HG03469 (cell line): ENCODE data around the gene FBXO5.

Experiments
- ATAC-seq: cut with Tn5 transposase; IDR thresholded peaks from one replicate; pipeline ENCODE4 v1.9.1; 2021; ENCODE audit warnings: mild to moderate bottlenecking, moderate library complexity, moderate number of reproducible peaks; ENCODE audit not compliant: unreplicated experiment

Gene FBXO5

GRCh38 chr6:152952866-152953509 is 29.9 kb downstream of the FBXO5 start:
- no peak for ATAC-seq

- no peak for ATAC-seq
Measured at GRCh38 chr6:152952045-152952444, 30.8 kb downstream of the FBXO5 start.

GRCh38 chr6:152950240-152950639 is 32.6 kb downstream of the FBXO5 start:
- no peak for ATAC-seq

- peak; percentile 76 for ATAC-seq
Measured at GRCh38 chr6:152948150-152948768, 34.6 kb downstream of the FBXO5 start.

- no peak for ATAC-seq
Measured at GRCh38 chr6:152946995-152947394, 35.8 kb downstream of the FBXO5 start.

GRCh38 chr6:152946484-152946883 is 36.4 kb downstream of the FBXO5 start:
- ATAC-seq: no peak

GRCh38 chr6:152943260-152943897 is 39.5 kb downstream of the FBXO5 start:
- ATAC-seq: no peak

GRCh38 chr6:152942319-152942869 is 40.4 kb downstream of the FBXO5 start:
- ATAC-seq: no peak

- ATAC-seq: no peak
Measured at GRCh38 chr6:152941746-152942145, 41.1 kb downstream of the FBXO5 start.

GRCh38 chr6:152932865-152933264 is 50.0 kb downstream of the FBXO5 start:
- ATAC-seq: no peak

- no peak for ATAC-seq
Measured at GRCh38 chr6:152922706-152923105, 60.1 kb downstream of the FBXO5 start.
